Sigmoid colon (tissue), 7 donors: ENCODE measurements around the gene CTNND2. TPM values are rescaled to one million over a fixed set of nuclear protein-coding genes. Genes with fewer than 3 reads are reported as not detected.

Experiments
- DNase-seq: peaks from one replicate; pipeline ENCODE4 v3.0.0-alpha.2; 2019
- H3K27ac ChIP-seq, 4 donors: fragments of 200-600 bp; sonication (generic); one replicate each; pipeline ENCODE4 v1.5.1; 2016 to 2019; ENCODE audit warnings: mild to moderate bottlenecking in 1 of 4
- H3K27me3 ChIP-seq, 3 donors: fragments of 200-600 bp; sonication (generic); one replicate each; pipeline ENCODE4 v1.5.1; 2019; ENCODE audit warnings: mild to moderate bottlenecking in 1 of 3
- H3K36me3 ChIP-seq, 4 donors: fragments of 200-600 bp; sonication (generic); one replicate each; pipeline ENCODE4 v1.5.1; 2016 to 2019
- H3K4me1 ChIP-seq, 4 donors: fragments of 200-600 bp; sonication (generic); one replicate each; pipeline ENCODE4 v1.5.1; 2017 to 2019
- H3K4me3 ChIP-seq, 4 donors: fragments of 200-600 bp; sonication (generic); one replicate each; pipeline ENCODE4 v1.5.1; 2017 to 2019; ENCODE audit warnings: mild to moderate bottlenecking in 2 of 4, moderate library complexity in 1 of 4
- H3K9me3 ChIP-seq, 4 donors: fragments of 200-600 bp in 3 of 4; sonication (generic) in 3 of 4; one replicate each; pipeline versions ENCODE4 v1.5.1 to v1.6.1; 2013 to 2019
- EP300 ChIP-seq, 4 donors: sonication (generic); formaldehyde crosslinking; IDR thresholded peaks; one replicate each; pipeline ENCODE4 v1.6.1; 2017; ENCODE audit warnings: antibody characterized with exemption in 4 of 4
- POLR2A ChIP-seq, 2 donors: fragments of 450-650 bp; IDR thresholded peaks; one replicate each; pipeline ENCODE4 v1.6.1; 2016; ENCODE audit warnings: antibody characterized with exemption in 2 of 2, mild to moderate bottlenecking in 2 of 2, moderate library complexity in 2 of 2
- POLR2AphosphoS5 ChIP-seq, 4 donors: sonication (generic); formaldehyde crosslinking; IDR thresholded peaks; one replicate each; pipeline ENCODE4 v1.6.1; 2017; ENCODE audit warnings: antibody characterized with exemption in 4 of 4
- WGBS, 2 donors: extraction: QIAGEN DNeasy Blood & Tissue Kit; methylation state at CpG; one replicate each; pipeline ENCODE4 v1.1.7; 2013; 5-methylcytosine and 5-hydroxymethylcytosine counted together
- intact Hi-C: fragments of 100-400 bp; cut with DNase I; formaldehyde crosslinking; loops from one replicate; pipeline ENCODE4 v1.15.1; 2023
- polyA plus RNA-seq, 3 donors: library from polyadenylated mRNA; stranded (reverse); fragments of 200-250 nt; gene quantifications; one replicate each; pipeline ENCODE4 v1.2.3, GENCODE V29; 2013
- total RNA-seq, 4 donors: library from RNA; depleted of rRNA; stranded (reverse); fragments of >200 nt; gene quantifications; one replicate each; pipeline ENCODE4 v1.1.0, GENCODE V29; 2016
- TF ChIP-seq, protein P1 (sequence below), 4 experiments: fragments of 450-650 bp in 3 of 4; fragments of 200-600 bp in 1 of 4; IDR thresholded peaks; one replicate each; pipeline ENCODE4 v1.5.1; 2016 to 2019; ENCODE audit warnings: antibody characterized with exemption in 4 of 4, mild to moderate bottlenecking in 3 of 4, moderate library complexity in 2 of 4
- donor health status: healthy with polysubstance abuse.
- donor health status: Bipolar disorder and iron deficiency.
- donor health status: healthy.

Gene CTNND2
- total and polyA plus RNA-seq, 7 donors = 0.36 to 2.5 (median 0.84) TPM; not detected in 1

DNA sequence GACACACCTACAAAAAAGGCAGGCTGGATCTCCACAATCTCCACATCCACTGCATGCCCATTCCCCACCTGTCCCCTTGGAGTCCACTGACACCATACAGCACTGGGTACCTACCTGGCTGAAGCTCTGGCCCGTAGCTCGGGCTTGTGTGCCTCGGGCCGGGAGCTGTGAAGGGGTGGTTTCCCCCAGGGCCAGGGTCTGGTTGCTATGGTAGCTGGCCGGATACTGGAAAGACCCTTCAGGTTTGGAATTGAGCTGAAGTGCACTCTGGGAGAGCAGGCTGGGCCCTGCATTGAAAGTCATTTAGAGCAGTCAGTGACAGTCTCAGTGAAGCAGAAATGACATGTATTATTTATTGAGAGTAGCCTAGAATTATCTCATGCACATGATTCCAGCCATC is 507.3 kb downstream of the CTNND2 start:
- Histone ChIP-seq H3K9me3 (no peaks in the 10 kb centered on the region), H3K27ac (no peak overlapping the region), H3K27me3 (no peaks in the 10 kb centered on the region), H3K4me1 (no peaks in the 10 kb centered on the region), H3K36me3 (no peaks in the 10 kb centered on the region), H3K4me3 (no peak overlapping the region)
- intact Hi-C loops = no loop called here
- 80 to 84% methylated on average over 5 of the region's 5 CpGs for WGBS, 2 donors
- TF ChIP-seq, protein P1, sequence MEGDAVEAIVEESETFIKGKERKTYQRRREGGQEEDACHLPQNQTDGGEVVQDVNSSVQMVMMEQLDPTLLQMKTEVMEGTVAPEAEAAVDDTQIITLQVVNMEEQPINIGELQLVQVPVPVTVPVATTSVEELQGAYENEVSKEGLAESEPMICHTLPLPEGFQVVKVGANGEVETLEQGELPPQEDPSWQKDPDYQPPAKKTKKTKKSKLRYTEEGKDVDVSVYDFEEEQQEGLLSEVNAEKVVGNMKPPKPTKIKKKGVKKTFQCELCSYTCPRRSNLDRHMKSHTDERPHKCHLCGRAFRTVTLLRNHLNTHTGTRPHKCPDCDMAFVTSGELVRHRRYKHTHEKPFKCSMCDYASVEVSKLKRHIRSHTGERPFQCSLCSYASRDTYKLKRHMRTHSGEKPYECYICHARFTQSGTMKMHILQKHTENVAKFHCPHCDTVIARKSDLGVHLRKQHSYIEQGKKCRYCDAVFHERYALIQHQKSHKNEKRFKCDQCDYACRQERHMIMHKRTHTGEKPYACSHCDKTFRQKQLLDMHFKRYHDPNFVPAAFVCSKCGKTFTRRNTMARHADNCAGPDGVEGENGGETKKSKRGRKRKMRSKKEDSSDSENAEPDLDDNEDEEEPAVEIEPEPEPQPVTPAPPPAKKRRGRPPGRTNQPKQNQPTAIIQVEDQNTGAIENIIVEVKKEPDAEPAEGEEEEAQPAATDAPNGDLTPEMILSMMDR (IDR thresholded peaks at IDR 0.05) = no peak
- TF ChIP-seq POLR2A (IDR thresholded peaks at IDR 0.05) = no peak
- no peak for TF ChIP-seq EP300 (IDR thresholded peaks at IDR 0.05)
- TF ChIP-seq POLR2AphosphoS5 (IDR thresholded peaks at IDR 0.05) = no peak
- no peak for DNase-seq

DNA sequence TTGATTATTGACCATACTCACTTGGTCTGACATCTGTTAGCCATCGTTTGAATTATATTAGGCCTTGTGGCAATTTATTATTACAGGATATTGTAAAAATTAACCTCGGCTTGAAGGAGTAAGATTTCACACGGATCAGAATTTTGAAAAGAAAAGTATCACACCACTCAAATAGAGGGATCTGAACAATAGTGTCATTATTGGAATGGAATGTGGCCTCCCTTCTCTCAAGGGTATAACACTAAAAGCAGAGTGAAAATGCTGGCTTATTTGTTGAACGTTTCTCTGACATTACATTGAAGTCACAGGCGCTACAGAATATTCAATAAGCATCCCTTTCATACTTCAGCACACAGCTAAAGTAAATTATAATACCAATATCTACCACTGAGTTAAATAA is 509.3 kb downstream of the CTNND2 start:
- H3K27me3 ChIP-seq = peaks cover 0 to 5% (median 0%) of the 10 kb centered on the region in 3 donors
- no peaks in the 10 kb centered on the region for H3K9me3 ChIP-seq
- WGBS, 2 donors = 68 to 79% methylated on average over 5 of the region's 5 CpGs
- intact Hi-C loops = no loop called here
- DNase-seq = no peak
- H3K27ac ChIP-seq = no peak overlapping the region
- no peaks in the 10 kb centered on the region for H3K36me3 ChIP-seq
- TF ChIP-seq POLR2A (IDR thresholded peaks at IDR 0.05) (no peak), EP300 (IDR thresholded peaks at IDR 0.05) (no peak), POLR2AphosphoS5 (IDR thresholded peaks at IDR 0.05) (no peak)
- TF ChIP-seq, protein P1 (IDR thresholded peaks at IDR 0.05) = no peak
- no peak overlapping the region for H3K4me3 ChIP-seq
- H3K4me1 ChIP-seq = no peaks in the 10 kb centered on the region

DNA sequence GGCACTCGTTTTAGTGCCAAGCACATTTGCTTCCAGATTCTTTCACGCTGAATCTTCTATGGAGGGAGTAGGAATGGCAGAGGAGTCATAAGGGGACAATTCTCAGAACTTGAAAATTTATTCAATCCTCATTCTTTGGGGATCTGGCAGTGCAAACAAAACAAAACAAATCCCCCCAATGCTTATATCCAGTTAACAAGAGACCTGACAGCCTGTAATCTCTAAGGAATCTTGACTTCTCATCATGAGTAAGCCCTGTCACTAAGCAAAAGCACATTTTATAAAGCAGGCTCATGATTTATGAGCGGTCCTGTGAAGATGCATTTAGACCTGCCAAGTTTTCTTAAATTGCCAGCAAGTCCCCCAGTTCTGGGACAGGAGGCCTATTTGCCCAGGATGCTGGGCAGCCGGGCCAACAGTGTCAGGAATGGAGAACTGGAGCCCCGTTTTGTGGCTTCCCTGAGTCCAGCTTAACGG is 513.9 kb downstream of the CTNND2 start:
- no peaks in the 10 kb centered on the region for H3K36me3 ChIP-seq
- H3K4me3 ChIP-seq = no peak overlapping the region
- no peaks in the 10 kb centered on the region for H3K9me3 ChIP-seq
- intact Hi-C loops = no loop called here
- no peak overlapping the region for H3K27ac ChIP-seq
- peaks cover 0 to 39% (median 8%) of the 10 kb centered on the region in 3 donors for H3K27me3 ChIP-seq
- TF ChIP-seq POLR2A (IDR thresholded peaks at IDR 0.05) (no peak), POLR2AphosphoS5 (IDR thresholded peaks at IDR 0.05) (no peak), EP300 (IDR thresholded peaks at IDR 0.05) (no peak)
- TF ChIP-seq, protein P1 (IDR thresholded peaks at IDR 0.05) = no peak
- no peak for DNase-seq
- H3K4me1 ChIP-seq = peaks cover 0 to 6% (median 2%) of the 10 kb centered on the region in 4 donors
- 85 to 86% methylated on average over 6 of the region's 6 CpGs for WGBS, 2 donors

DNA sequence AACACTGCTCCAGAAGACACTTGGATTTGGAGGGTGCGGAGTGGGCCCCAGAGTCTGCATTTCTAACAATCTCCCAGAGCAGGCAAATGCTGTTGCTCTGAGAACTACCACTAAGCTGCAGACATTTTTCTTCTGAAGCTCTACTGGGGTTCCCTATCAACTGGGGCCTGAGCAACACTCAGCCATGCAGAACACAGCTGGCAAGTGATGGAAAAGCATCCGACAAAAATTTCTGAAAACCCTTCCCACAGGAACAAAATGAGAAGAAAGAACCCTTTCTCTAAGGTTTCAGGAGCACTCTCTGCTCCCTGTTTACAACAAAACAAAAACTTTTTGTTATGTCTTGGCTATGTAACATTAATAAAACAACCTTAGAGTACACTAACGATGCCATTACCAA is 516.9 kb downstream of the CTNND2 start:
- TF ChIP-seq POLR2A (IDR thresholded peaks at IDR 0.05) (no peak), POLR2AphosphoS5 (IDR thresholded peaks at IDR 0.05) (no peak), EP300 (IDR thresholded peaks at IDR 0.05) (no peak)
- TF ChIP-seq, protein P1 (IDR thresholded peaks at IDR 0.05) = no peak
- no peak for DNase-seq
- Histone ChIP-seq H3K4me3 (no peak overlapping the region), H3K27me3 (peaks cover 6 to 54% (median 15%) of the 10 kb centered on the region in 3 donors), H3K4me1 (peaks cover 0 to 12% (median 10%) of the 10 kb centered on the region in 4 donors), H3K27ac (no peak overlapping the region), H3K36me3 (no peaks in the 10 kb centered on the region), H3K9me3 (no peaks in the 10 kb centered on the region)
- 88 to 91% methylated on average over 3 of the region's 3 CpGs for WGBS, 2 donors
- intact Hi-C loops = no loop called here

DNA sequence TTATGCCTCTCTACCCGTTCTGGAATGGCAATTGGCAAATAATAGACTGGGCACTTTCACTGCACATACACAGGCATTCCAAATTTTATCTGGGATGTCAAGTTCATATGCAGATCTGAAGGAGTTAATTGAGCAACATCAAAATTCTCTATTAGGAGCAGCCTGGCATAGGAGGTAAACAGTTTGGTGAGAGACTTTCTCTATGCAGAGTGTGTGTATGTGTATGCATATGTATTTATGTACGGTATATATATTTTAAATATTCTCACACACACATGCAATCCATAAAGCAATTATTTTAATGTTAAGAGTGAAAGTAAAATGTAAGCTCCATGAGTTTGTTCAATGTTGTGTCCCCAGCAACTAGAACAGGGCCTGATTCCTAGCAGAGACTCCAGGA is 517.8 kb downstream of the CTNND2 start:
- Histone ChIP-seq H3K4me3 (no peak overlapping the region), H3K4me1 (peaks cover 0 to 12% (median 10%) of the 10 kb centered on the region in 4 donors), H3K27me3 (peaks cover 6 to 54% (median 15%) of the 10 kb centered on the region in 3 donors), H3K27ac (no peak overlapping the region), H3K36me3 (no peaks in the 10 kb centered on the region), H3K9me3 (no peaks in the 10 kb centered on the region)
- TF ChIP-seq EP300 (IDR thresholded peaks at IDR 0.05) (no peak), POLR2A (IDR thresholded peaks at IDR 0.05) (no peak), POLR2AphosphoS5 (IDR thresholded peaks at IDR 0.05) (no peak)
- TF ChIP-seq, protein P1 (IDR thresholded peaks at IDR 0.05) = no peak
- 43 to 57% methylated on average over 2 of the region's 2 CpGs for WGBS, 2 donors
- intact Hi-C loops = no loop called here
- no peak for DNase-seq
